D721Med (cell line): ENCODE results near the gene ITGB7.
"Not testable (repeated sequence)": the region's sequence is repeated elsewhere in the genome, so short reads cannot be mapped to it uniquely, and the experiment has no call there.

Source experiments
- DNase-seq: peaks from one replicate; pipeline ENCODE4 v3.0.0; 2011; ENCODE audit warnings: low spot score; ENCODE audit not compliant: insufficient read length
- FAIRE-seq: peaks from 2 replicates; lab custom pipeline; 2011; peaks lifted over from hg19 to GRCh38; lab: Jason Lieb, UNC
- TF ChIP-seq, protein P1 (sequence below): IDR thresholded peaks from 2 replicates; pipeline ENCODE4 v1.5.1; 2012; ENCODE audit warnings: mild to moderate bottlenecking, control low read depth; ENCODE audit not compliant: insufficient read depth; ENCODE audit errors: missing control alignments

Gene ITGB7

GRCh38 chr12:53208877-53209463 is 1.9 kb upstream of the ITGB7 start:
- no peak for FAIRE-seq
- TF ChIP-seq, protein P1, sequence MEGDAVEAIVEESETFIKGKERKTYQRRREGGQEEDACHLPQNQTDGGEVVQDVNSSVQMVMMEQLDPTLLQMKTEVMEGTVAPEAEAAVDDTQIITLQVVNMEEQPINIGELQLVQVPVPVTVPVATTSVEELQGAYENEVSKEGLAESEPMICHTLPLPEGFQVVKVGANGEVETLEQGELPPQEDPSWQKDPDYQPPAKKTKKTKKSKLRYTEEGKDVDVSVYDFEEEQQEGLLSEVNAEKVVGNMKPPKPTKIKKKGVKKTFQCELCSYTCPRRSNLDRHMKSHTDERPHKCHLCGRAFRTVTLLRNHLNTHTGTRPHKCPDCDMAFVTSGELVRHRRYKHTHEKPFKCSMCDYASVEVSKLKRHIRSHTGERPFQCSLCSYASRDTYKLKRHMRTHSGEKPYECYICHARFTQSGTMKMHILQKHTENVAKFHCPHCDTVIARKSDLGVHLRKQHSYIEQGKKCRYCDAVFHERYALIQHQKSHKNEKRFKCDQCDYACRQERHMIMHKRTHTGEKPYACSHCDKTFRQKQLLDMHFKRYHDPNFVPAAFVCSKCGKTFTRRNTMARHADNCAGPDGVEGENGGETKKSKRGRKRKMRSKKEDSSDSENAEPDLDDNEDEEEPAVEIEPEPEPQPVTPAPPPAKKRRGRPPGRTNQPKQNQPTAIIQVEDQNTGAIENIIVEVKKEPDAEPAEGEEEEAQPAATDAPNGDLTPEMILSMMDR = no peak
- no peak for DNase-seq

GRCh38 chr12:53208435-53208834 is 1.4 kb upstream of the ITGB7 start:
- TF ChIP-seq, protein P1 = no peak
- no peak for FAIRE-seq
- no peak for DNase-seq

DNA sequence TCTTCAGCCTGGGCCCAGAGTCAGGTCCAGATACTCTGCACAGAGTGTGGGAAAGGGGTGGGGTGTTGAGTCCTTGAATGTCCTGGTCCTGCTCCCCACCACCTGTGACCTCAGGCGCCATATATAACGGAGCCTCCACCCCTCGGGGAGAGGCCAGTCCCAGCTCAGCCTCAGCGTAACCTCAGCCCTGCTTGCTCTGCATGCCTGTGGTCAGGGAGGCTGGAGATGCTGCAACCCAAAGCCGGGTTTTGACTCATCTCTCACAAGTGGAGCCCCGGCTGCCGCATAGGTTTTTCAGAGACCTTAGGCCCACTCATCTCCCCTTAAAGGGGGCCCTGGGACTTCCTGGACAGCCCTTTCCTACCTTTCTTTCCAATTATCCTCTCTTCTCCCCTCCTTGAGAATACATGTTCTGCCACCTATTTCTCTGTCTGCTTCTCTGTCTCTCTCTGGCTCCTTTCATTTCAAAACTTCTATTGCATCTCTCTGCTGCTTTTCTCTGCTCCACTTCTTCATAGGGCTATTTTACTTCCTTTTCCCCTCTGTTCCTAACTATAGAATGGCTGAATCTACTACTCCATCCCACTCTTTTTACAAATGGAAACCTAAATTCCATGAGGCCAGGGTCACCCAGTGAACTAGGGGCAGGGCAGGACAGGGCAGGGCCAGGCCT is 1.2 kb downstream of the ITGB7 start:
- FAIRE-seq (no peak), DNase-seq (no peak)
- TF ChIP-seq, protein P1 = no peak

GRCh38 chr12:53204351-53204750 is 2.7 kb downstream of the ITGB7 start:
- TF ChIP-seq, protein P1 = no peak
- DNase-seq = no peak
- FAIRE-seq = no peak

GRCh38 chr12:53202316-53202715 is 4.7 kb downstream of the ITGB7 start:
- FAIRE-seq = not testable (repeated sequence)

GRCh38 chr12:53201639-53202038 is 5.4 kb downstream of the ITGB7 start:
- no peak for DNase-seq
- TF ChIP-seq, protein P1 = no peak
- no peak for FAIRE-seq

More at GRCh38 chr12:53202316-53202715, 4.7 kb downstream of the ITGB7 start:
- not testable (repeated sequence) for DNase-seq

DNA sequence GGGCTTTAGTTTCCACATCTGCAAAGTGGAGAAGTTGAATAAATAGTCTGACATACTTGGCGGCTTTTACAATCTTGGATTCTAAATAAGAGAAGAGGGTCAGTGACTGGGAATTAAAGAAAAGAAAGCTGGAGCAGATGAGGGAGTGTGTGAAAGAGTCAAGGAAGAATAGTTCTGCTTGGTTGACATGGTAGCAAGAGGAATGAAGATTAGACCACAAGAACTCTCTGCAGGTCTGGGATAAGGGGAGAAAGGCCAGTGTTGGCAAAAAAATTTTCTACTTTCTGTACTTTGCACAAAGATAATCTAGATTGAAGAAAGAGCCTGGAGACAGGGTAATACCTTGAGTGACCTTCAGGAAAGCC is 5.9 kb downstream of the ITGB7 start:
- FAIRE-seq (no peak), DNase-seq (no peak)
- TF ChIP-seq, protein P1 = no peak
